ENCODE data around the gene VSTM4. TPM values are rescaled to one million over a fixed set of nuclear protein-coding genes. Genes with fewer than 3 reads are reported as not detected.

VSTM4 gene, protein sequence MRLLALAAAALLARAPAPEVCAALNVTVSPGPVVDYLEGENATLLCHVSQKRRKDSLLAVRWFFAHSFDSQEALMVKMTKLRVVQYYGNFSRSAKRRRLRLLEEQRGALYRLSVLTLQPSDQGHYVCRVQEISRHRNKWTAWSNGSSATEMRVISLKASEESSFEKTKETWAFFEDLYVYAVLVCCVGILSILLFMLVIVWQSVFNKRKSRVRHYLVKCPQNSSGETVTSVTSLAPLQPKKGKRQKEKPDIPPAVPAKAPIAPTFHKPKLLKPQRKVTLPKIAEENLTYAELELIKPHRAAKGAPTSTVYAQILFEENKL
- 8.7 and 11.1 TPM in 2 replicates for total RNA-seq

GRCh38 chr10:49115015-49115795 lies at the start of gene VSTM4:
Gene VSTM4, minus strand, starts transcription at chr10:49115522. Its CDS starts 37 bp downstream, at chr10:49115485.

GRCh38 chr10:49133706-49134248 lies 18.5 kb upstream of the VSTM4 start, which contains the start of gene FAM170B:
Gene FAM170B, minus strand, starts transcription at chr10:49134021. Its CDS starts 103 bp downstream, at chr10:49133918.

Other genes starting within 250 kb of the VSTM4 start
- gene LRRC18, start 175.7 kb downstream of the VSTM4 start, total RNA-seq, result under 0.01 and 0.29 TPM in 2 replicates
- not detected in 2 replicates for gene FAM170B, start 18.5 kb upstream of the VSTM4 start, total RNA-seq
- not detected in 2 replicates for gene TMEM273, start 72.9 kb upstream of the VSTM4 start, total RNA-seq
- gene C10orf71, start 183.6 kb upstream of the VSTM4 start, total RNA-seq, result not detected in 2 replicates

All from smooth muscle cell of trachea (primary cell).